HL-60 (cell line): ENCODE results near the gene CDC42EP3.

Experiments
- CTCF ChIP-seq: IDR thresholded peaks from one replicate; pipeline ENCODE4 v1.5.1; 2011; ENCODE audit warnings: low read length, control low read depth, inconsistent platforms; ENCODE audit not compliant: insufficient read depth
- POLR2AphosphoS5 ChIP-seq: IDR thresholded peaks from 2 replicates; pipeline ENCODE4 v1.6.1; 2012; ENCODE audit warnings: low read depth

GRCh38 chr2:37650548-37651093 lies 20.8 kb downstream of the CDC42EP3 start:
- TF ChIP-seq CTCF: no peak
- TF ChIP-seq POLR2AphosphoS5: no peak
